Fibroblast of peridontal ligament (primary cell): Measurements from ENCODE around the gene SPARCL1.

Experiments
- DNase-seq: peaks from one replicate; pipeline ENCODE4 v3.0.0-alpha.2; 2010; ENCODE audit errors: extremely low read depth

SPARCL1 gene

DNA sequence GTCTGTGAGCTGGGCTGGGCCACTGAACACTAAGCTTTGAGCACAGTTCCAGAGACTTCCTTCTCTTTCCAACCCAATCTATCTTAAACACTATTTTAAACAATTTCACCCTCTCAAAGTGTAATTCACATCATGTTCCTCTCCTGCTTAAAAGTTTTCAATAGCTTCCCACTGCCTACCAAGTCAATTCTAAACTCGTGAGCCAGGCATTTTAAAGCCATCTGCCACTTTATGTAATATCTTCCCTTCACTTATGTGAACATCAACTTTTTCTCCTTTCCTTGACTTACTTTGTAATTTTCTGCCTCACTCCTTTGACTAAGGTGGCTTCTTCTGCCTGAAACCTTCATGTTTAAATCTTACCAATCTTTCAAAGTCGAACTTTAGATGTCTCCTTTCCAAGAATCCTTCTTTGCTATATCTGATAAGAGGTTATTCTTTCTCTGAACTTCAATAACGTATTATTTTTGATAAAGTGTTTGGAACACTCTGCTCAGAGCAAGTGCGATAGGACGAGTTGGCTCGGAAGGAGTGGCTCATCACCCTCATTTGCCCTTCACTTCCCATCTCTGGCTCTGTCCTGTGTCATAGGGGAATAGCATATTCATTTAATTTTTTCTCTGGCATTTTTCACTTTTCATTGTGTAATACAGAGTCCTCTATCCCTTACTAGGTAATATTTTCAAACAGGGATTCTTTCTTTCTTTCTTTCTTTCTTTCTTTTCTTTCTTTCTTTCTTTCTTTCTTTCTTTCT lies 13.0 kb upstream of the SPARCL1 start:
- DNase-seq: no peak

DNA sequence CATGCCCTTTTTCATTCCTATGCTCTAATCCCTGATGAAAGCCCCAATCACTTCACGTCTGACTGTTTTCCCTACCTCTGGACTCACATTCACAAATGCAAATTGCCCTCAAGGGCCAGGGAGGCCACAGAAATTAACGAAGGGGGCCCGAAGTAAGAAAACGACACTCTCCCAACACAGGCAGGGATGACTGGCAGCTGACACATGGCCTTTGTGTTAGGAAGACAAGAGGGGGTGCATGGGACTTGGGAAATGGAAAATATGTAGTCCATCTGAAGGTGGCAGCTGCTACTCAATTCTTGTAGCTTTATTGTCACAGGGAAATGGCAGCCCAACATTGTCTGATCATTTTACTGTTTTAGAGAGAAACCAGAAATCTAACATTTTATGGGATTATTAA lies 12.3 kb upstream of the SPARCL1 start:
- no peak for DNase-seq

DNA sequence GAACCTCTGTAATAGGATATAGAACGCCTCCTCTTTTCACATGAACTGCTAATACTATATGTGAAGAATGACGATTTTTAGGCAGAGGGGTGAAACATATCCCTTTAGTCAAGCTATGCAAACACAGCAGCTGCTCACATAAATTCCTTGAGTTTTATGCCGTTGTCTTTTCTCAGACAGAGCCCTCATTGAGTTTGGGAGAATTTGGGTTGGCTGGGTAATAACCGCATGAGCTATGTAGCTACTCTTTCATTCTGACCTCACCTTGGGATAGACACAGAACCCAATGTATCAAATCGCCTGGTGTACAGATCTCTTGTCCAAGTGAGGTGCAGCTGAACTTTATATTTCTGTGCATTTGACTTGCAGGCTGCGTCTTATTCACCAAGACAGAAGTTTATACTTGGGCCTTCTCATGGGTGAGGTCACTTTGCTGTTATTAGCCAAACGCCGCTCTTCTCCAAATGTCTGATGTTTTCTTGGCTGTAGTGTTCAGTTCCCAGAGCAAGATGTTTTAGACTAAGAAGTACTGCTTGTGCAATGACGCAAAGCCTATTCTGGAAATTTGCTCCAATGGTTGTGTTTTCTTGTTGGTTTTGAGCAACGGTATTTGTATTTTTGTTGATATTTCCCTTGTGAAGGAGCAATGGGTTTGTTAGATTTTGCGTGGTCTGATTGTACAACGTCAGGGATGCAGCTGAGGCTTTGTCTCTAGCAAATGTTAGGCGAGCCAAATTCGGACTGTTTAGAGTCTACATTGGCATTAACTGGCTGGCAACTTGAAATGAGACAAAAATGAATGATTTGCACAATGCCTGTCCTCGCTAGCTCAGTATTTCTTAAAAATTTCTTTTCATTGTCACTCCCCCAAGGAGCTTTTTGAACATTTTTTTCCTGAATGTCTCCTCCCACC lies 11.2 kb upstream of the SPARCL1 start:
- DNase-seq: no peak

DNA sequence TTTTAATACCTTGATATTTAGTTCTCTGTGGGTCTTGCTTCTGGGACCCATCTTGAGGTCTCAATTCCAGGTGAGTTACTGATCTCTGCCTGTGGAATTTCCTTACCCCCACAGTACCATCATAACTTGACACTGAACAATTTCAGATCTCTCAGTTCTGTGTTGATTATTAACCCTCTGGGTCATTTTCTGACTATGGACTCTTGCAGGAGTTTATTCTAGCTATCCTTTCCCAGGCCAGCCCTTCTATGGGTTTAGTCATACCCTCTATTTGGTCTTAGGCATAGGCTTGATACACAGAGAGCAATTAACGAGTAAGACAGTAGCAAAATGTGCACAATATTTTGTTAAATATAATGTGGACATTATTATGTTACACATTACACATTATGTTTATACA lies 3.7 kb upstream of the SPARCL1 start:
- DNase-seq: no peak

DNA sequence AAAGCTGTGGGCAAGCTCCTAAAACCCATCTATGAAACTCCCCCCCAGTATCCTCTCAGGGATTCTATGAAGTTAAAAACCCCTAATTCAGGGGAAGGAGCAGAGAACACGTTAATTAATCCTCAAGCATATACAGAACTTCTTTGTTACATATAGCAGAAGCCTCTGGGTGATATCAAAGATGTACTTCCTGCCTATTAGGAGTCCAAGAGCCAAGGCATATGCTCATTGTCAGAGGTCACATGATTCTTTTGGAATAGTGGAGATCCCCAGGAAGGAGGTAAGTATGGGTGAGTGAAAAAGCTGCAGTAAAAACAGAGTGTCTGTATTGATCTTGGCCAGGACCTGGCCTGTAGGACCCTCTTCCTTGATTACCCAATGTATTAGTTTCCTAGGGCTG lies 2.9 kb upstream of the SPARCL1 start:
- DNase-seq: no peak

DNA sequence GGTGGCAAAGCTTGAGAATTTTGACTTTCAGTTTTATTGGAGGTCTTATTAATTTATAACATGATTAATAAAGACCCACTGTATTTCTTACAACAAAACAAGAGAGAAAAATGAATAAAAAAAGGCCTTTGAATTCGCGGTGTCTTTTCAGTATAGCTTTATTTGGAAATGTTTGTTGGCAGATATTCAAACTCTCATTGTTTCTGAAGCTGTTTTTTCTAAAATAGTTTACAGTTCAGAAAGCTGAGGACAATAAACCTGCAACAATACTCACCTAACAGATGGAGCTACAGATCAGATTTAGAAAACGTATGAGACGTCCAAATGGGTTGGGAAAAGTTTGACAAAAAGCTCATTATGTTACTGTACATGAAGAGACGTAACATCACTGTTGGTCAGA lies 2.4 kb upstream of the SPARCL1 start:
- DNase-seq: no peak

DNA sequence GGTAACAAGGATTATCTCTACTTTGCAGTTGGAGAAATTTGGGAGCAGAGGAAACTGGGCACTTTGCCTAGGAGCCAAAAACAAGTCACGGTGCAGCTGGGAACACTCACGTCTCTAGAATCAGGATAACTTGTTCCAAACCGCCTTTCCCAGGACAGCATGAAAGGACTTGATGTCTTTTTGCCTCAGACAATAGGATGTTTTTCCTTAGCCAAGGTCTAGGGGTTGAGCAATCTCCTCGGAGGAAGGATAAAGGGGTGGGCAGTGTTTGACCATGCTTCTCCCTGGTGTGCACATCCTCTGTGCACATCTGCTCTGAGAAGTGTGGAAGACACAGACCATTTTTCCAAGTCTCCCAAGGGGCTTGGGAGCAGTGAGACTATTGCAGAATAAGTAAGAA lies 1.7 kb upstream of the SPARCL1 start:
- peak; percentile 78 for DNase-seq

DNA sequence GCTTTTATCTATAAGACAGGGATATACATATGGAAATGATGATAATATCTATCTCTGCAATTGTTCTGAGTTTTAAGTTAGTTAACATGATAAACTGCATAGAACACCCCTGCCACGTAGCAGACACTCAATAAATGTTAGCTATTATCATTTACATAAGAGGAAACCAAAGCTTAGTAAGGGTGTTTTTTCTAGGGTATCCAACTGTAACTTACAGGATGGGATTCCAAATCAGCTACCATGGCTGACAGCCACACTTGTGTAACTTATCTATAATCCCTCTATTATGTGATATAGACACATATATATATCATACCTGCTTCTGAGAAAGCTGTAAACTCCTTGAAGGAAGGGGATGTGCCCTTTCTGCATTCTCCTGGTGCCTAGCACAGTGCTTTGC lies 1.1 kb upstream of the SPARCL1 start:
- no peak for DNase-seq

DNA sequence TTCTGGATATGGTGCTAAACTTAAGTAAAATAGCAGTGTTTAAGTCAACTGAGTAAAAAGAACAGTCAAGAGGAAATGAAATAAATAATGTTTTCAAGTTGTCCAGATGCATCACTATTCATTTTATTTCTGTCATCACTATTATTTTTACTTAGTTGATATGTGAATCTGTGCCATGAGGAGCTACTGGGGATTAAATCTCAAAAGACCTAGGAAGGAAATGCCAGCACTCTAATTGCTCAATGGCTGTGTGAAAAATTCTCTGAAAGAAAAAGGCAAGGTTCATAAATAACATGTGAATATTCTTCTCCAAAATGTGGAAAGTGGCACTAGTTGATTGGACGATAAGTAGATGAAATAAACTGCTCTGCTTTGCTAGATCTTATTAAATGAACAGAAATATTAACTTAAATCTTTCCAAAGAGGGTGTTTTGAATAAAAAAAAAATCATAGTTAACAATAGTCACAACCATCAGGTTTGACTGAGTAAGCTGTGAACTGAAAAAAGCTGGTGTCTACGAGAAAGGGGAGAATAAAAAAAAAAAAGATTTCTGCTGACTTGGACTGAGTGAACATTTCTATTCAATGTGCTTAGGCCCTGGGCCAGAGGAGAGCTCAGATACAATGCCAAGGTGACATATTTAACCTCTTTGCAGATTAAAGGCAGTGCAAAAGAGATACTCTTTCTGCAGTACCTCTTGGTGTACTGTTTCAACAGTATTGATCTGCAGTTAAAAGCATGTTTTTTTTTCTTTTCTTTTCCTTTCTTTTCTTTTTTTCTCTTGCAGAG lies 1.6 kb downstream of the SPARCL1 start:
- no peak for DNase-seq

DNA sequence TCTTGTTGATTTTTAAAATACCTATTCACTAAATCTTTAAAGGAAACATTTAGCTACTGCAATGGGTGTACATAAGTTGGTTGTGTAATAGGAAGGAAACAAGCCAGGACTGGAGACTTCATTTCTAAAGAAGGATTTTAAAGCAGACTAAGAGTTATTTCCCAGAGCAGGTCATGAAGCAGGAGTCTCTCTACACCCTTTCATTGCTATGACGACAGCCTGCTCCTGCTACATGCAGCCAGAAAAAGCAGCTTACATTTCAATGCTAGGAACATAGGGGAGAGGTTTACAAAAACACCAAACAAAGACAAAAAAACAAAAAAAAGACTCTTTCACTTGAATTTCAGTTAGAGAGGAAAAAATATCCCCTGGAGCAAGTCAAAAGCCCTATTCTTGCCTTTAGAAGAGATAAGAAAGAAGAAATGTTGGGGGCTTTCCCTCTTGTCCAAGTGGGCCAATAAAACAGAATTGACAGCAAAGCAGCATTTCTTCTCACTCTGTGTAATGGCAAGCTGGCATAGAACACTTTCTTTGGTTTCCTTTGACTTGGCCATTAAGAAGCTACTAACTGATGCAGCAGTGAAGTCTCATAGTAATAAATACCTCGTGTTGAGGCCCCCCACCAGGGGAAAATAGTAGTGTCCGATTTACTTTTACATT lies 3.4 kb downstream of the SPARCL1 start:
- peak; percentile 53 for DNase-seq

DNA sequence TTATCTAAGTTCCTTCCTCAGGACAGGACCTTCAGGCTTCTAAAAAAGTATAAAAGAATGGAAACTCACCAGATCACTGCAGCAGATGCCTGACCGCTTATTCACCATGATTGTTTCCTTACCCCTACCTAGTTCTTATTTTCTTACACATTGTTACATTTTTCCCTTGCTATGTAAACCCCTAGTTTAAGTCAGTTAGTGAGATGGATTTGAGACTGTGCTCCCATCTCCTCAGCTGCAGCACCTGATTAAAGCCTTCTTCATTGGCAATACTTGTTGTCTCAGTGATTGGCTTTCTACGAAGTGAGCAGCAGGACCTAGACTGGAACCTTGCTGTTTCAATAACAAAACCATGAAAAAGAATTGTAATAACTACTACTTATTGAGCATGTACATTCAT lies 4.7 kb downstream of the SPARCL1 start:
- no peak for DNase-seq

DNA sequence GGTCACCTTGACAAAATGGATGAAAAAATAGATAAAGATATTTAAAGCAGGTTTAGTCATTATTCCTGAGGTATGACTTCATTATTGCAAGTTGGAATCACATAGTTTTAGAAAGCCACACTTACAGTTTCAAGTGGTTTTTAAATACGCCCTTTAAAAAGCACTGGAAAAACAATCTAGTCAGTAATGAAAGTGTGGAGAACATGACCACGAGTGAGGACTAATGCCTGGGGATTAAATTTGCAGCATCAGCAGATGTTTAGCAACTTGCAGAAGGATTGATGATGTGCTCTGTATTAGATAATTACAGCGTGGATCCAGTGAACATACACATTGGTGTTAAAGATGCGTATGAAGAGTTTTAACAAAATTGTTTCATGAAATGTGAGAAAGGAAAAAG lies 5.9 kb downstream of the SPARCL1 start:
- no peak for DNase-seq

DNA sequence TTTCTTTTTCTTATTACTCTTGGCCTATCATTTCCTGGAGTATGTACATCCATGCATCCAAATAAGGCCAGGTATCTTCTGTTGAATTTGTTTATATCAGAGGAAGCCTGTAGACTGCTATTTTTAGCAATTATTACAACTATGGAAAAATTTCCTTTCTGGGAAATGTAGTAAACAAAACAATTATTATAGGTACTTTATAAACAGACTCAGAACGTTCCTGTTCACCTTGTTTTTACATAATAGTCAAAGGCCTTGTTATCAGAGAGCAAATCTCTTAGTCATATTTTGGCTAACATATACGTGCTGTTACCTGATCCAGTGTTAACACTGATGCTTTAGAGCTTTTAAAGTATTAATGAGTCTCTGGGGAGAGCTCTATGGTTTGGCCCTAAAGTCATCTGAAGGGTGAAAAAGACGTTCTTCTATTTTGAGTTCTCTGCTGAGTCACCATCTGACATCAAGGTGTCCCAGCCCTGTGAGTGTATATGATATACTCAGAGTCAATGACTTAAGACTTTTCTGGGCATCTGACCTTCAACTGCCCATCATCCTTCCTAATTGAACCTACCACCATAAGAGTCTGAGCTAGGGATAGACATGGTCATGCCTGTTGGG lies 7.3 kb downstream of the SPARCL1 start:
- no peak for DNase-seq

DNA sequence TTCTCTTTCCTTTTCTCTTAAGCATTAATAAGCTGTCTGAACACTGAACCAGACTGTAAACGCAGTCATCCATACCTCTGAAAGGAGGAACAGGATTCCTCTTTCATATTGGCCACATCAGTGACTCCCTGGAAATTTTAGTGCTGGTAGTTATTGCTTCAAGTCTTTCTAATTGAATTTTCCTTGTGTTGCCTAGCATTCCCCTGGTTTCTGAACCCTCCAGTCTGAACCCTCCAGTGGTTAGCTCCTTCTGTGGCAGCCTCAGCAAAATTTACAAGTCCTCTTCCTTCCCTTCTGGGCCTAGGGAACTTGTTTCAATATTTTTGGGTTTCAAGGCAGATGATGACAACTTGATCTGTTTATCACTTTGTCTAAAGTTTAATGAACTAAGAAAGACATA lies 7.9 kb downstream of the SPARCL1 start:
- DNase-seq: no peak

DNA sequence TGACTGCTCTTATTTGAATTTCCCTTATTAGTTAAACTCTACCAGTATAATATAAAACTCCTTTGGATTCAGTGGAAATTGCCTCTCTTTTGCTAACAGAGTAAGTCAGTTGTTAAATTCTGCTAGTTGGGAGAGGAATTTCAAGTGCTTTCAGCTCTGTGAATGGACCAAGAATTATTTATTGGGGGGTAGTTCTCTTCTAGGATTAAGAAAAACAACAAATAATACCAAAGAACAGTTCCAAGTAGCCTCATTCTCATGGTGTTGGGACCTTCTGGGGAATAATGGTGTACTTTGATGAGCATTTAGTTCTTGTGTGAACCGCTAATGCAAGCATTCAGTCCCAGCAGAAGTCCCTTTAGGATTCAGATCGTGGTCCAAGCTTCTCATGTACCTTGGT lies 11.6 kb downstream of the SPARCL1 start:
- DNase-seq: no peak

DNA sequence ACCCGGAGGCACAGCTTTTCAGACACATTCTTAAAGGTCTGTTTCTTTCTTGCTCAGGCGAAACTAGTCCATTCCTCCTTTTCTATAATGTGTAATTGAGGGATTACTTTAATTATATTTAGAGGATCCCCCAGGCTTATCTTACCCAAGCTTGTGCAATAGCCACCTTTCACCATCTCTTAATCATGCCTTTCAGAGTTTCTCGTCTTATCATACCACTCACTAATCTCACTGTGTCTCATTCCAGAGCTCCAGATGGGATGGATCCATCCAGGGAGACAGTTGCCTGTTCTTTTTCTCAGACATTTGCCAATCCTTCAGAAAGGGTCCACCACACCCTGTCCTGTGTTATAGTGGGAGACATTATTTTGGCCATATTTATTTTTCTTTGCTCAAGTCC lies 12.5 kb downstream of the SPARCL1 start:
- no peak for DNase-seq

DNA sequence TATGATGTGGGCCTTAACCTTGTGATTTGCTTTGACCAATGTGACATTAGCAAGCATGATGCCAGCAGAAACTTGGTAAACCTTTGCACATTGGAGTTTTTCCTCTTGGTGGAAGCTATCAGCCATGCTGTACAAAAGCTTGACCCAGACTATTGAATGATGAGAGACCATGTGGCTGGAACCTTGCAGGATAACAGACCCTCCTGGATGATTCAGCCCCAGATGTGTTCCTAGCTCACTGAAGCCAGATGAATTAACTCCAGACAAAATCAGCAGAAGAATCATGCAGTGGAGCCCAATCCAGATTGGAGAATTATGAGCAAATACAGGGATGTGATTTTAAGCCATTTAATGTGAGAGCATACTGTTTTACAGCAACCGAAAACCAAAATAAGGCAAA lies 16.8 kb downstream of the SPARCL1 start:
- no peak for DNase-seq

DNA sequence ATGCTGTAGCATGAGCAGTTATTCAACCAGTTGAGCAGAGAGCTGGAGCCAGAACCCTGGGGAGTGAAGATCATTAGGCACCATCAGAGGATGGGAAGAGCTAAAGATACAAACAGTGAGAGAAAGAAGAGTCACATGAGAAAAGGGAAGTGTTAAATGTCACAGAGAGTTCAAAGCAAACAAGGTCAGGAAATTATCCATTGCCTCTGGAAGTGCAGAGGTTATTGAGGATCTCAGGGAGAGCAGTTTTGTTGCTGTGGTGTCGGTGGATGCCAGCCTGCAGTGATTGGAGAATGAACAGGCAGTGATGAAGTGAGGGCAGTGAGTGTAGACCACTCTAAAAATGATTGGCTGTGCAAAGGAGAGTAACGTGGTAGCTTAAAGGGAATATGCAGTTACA lies 17.7 kb downstream of the SPARCL1 start:
- DNase-seq: no peak

DNA sequence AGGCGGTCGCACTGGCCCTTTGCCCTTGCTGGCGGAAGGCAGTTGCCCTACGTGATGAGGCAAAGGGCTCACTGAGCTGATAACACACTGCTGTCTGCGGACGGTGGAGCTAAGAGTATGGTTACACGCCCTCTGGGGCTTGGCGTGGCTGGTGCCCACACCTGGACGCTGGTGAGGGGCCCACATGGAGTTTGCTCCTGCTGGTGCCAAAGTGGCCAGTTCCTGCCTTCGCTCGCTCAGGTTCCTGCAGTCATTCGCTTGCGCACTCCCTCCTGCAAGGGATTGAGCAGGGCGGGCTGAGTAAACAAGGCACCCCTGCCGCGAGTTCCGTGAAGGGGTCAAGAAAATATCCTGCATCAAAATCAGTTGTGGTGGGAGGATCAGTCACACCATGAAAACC lies 18.4 kb downstream of the SPARCL1 start:
- no peak for DNase-seq

DNA sequence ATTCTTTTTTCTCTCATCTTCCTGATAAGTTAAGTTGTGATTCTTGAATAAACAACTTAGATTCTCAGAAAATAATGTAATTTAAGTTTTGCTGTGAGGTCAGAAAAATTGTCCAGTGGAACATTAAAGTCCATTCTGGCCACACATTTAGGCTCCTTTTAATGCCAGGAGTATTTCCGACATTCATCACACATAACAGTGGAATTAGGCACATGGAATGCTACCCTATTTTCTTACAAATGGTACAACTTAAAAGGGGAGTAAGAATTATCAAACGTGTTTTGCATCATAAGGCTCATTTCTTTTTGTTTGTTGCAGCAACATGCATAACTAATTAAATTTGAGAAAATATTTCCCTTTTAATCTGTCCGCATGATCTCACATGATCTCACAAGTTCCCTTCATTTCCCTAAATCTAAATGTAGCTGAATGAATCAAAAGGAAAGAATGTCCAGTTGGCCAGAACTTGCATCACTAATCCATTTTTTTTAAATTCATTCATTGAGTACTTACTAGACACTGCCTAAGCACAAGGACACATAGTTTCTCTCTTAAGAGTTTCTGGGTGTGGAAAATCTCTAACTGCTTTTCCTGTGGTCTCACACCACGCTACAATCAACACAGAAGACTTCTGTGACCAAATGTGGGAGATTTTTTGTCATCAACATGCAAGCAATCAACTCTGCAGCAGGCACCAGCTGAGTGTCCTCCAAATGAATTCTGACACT lies 22.0 kb downstream of the SPARCL1 start:
- DNase-seq: peak; percentile 96

DNA sequence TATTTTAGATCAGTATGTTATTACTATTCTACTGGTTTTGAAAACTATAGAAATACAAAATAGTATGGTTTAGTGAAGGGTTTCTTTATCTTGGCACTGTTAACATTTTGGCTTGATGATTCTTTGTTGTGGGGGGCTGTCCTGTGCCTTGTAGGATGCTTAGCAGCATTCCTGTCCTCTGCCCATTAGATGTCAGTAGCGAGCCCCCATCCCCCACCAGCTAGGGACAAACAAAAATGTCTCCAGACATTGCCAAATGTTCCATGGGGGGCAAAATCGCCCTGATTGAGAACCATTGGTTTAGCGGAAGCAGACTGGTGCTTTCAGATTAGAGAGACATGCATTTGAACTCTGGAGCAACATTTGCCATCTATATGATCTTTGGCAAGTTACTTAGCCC lies 23.3 kb downstream of the SPARCL1 start:
- DNase-seq: no peak
